Tibial nerve (tissue), 4 donors: ENCODE data around the gene RAB26. TPM values are rescaled to one million over a fixed set of nuclear protein-coding genes. Genes with fewer than 3 reads are reported as not detected.

ENCODE experiments used
- DNase-seq, 2 donors: peaks; one replicate each; pipeline ENCODE4 v3.0.0-alpha.2; 2019; ENCODE audit warnings: low spot score in 2 of 2
- H3K27ac ChIP-seq, 4 donors: fragments of 200-600 bp; sonication (generic) in 3 of 4; one replicate each; pipeline ENCODE4 v1.5.1; 2017 to 2019; ENCODE audit warnings: mild to moderate bottlenecking in 1 of 4
- H3K27me3 ChIP-seq, 2 donors: fragments of 200-600 bp; sonication (generic) in 1 of 2; one replicate each; pipeline versions ENCODE4 v1.5.1 to v1.6.0; 2017 to 2019
- H3K36me3 ChIP-seq, 3 donors: fragments of 200-600 bp; sonication (generic); one replicate each; pipeline ENCODE4 v1.5.1; 2018 to 2019
- H3K4me1 ChIP-seq, 4 donors: fragments of 200-600 bp; sonication (generic) in 3 of 4; one replicate each; pipeline ENCODE4 v1.5.1; 2017 to 2019
- H3K4me3 ChIP-seq, 4 donors: fragments of 200-600 bp; sonication (generic) in 3 of 4; one replicate each; pipeline ENCODE4 v1.5.1; 2017 to 2019; ENCODE audit warnings: mild to moderate bottlenecking in 1 of 4, moderate library complexity in 1 of 4
- H3K9me3 ChIP-seq, 4 donors: fragments of 200-600 bp; sonication (generic) in 3 of 4; one replicate each; pipeline ENCODE4 v1.5.1; 2017 to 2019
- EP300 ChIP-seq, 2 donors: sonication (generic); formaldehyde crosslinking; IDR thresholded peaks; one replicate each; pipeline ENCODE4 v1.6.1; 2017; ENCODE audit warnings: antibody characterized with exemption in 2 of 2, mild to moderate bottlenecking in 1 of 2
- POLR2A ChIP-seq, 2 donors: fragments of 450-650 bp; IDR thresholded peaks; one replicate each; pipeline ENCODE4 v1.6.1; 2017; ENCODE audit warnings: antibody characterized with exemption in 2 of 2, mild to moderate bottlenecking in 2 of 2, moderate library complexity in 2 of 2
- WGBS, 2 donors: methylation state at CpG; one replicate each; pipeline ENCODE4 v1.1.5; 2018; 5-methylcytosine and 5-hydroxymethylcytosine counted together
- total RNA-seq, 4 donors: library from RNA; depleted of rRNA; stranded (reverse); fragments of >200 nt; gene quantifications; one replicate each; pipeline ENCODE4 v1.1.0, GENCODE V29; 2016
- TF ChIP-seq, protein P1 (sequence below), 5 experiments: fragments of 200-600 bp in 3 of 5; fragments of 450-650 bp in 2 of 5; sonication (generic) in 3 of 5; IDR thresholded peaks; one replicate each; pipeline ENCODE4 v1.5.1; 2016 to 2019; ENCODE audit warnings: antibody characterized with exemption in 5 of 5, mild to moderate bottlenecking in 3 of 5, moderate library complexity in 2 of 5

The RAB26 gene
- total RNA-seq, 4 donors from 2014 or later, result not detected

DNA sequence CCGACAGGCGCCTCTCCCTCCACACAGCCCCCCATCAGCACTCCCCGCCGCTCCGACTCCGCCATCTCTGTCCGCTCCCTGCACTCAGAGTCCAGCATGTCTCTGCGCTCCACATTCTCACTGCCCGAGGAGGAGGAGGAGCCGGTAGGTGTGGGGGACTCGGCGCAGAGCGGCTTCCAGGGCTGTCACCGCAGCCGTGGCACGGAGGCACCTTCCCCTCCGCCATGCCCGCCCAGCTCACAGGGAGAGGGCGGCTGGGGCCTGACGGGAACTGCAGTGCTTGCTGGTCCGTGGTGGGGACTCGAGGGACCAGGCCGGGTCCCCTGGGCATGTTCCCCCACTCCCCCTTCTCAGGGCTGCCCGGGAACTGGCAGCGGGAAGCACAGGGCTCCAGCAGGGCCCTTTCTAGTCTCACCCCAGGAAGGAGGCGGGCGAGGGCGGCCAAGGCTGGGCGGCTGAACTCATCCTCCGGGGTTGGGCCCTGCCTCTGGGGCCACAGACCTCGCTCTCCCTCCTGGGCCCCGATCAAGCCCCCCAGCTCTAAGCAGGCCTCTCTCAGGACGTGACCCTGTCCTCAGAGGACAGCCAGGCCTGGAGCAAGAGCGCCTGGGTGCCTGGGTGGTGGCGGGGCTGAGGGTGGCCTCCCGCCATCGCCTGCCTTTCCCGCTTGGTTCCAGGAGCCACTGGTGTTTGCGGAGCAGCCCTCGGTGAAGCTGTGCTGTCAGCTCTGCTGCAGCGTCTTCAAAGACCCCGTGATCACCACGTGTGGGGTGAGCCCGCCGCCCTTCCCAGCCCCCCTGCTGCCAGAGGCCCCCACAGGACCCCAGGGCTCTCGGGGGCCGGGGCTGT lies 22.4 kb downstream of the RAB26 start:
- peak overlapping the region in 1 of 4 donors; percentile 41 for H3K4me3 ChIP-seq
- peaks cover 0 to 99% (median 34%) of the 10 kb centered on the region in 3 donors for H3K36me3 ChIP-seq
- 82 to 92% methylated on average over 23 to 26 of the region's 47 CpGs for WGBS, 2 donors
- H3K4me1 ChIP-seq, result no peaks in the 10 kb centered on the region
- H3K27ac ChIP-seq, result peak overlapping the region in 1 of 4 donors; percentile 69
- no peak for TF ChIP-seq EP300 (IDR thresholded peaks at IDR 0.05)
- TF ChIP-seq, protein P1, sequence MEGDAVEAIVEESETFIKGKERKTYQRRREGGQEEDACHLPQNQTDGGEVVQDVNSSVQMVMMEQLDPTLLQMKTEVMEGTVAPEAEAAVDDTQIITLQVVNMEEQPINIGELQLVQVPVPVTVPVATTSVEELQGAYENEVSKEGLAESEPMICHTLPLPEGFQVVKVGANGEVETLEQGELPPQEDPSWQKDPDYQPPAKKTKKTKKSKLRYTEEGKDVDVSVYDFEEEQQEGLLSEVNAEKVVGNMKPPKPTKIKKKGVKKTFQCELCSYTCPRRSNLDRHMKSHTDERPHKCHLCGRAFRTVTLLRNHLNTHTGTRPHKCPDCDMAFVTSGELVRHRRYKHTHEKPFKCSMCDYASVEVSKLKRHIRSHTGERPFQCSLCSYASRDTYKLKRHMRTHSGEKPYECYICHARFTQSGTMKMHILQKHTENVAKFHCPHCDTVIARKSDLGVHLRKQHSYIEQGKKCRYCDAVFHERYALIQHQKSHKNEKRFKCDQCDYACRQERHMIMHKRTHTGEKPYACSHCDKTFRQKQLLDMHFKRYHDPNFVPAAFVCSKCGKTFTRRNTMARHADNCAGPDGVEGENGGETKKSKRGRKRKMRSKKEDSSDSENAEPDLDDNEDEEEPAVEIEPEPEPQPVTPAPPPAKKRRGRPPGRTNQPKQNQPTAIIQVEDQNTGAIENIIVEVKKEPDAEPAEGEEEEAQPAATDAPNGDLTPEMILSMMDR (IDR thresholded peaks at IDR 0.05), result no peak
- TF ChIP-seq POLR2A (IDR thresholded peaks at IDR 0.05), result no peak
- DNase-seq, result no peak
- H3K27me3 ChIP-seq, result no peaks in the 10 kb centered on the region
- H3K9me3 ChIP-seq, result no peaks in the 10 kb centered on the region

DNA sequence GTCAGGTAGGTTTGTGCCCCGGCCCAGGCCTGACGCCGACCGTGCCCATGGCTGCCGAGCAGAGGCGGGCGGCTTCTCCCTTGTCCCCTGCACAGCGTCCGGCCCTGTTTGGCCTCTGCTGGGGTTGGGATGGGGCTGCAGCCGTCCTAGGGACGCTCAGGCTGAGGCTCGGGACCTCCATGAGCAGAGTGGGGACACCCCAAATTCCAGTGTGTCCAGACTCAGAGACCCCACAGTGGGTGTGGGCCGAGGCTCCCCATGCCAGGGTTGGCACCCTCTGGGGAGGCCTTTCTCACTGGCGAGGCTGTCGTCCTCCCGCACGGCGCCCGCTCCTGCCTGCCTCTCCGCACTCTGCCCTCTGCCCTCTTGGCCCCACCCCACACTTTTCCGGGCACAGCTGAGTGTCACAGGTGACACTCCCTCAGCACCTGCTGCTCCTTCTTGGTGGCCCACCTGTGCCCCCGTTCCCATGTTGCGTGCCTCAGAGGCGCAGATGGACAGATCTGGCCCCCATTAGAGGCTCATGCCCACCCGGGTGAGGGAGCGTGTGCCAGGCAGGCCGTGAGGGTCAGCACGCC lies 23.3 kb downstream of the RAB26 start:
- H3K36me3 ChIP-seq, result peaks cover 0 to 99% (median 39%) of the 10 kb centered on the region in 3 donors
- WGBS, 2 donors, result 91 to 92% methylated on average over 18 to 22 of the region's 28 CpGs
- no peaks in the 10 kb centered on the region for H3K4me1 ChIP-seq
- H3K9me3 ChIP-seq, result no peaks in the 10 kb centered on the region
- no peak for TF ChIP-seq POLR2A (IDR thresholded peaks at IDR 0.05)
- TF ChIP-seq EP300 (IDR thresholded peaks at IDR 0.05), result no peak
- TF ChIP-seq, protein P1 (IDR thresholded peaks at IDR 0.05), result no peak
- H3K27ac ChIP-seq, result no peak overlapping the region
- no peaks in the 10 kb centered on the region for H3K27me3 ChIP-seq
- DNase-seq, result no peak
- H3K4me3 ChIP-seq, result no peak overlapping the region

DNA sequence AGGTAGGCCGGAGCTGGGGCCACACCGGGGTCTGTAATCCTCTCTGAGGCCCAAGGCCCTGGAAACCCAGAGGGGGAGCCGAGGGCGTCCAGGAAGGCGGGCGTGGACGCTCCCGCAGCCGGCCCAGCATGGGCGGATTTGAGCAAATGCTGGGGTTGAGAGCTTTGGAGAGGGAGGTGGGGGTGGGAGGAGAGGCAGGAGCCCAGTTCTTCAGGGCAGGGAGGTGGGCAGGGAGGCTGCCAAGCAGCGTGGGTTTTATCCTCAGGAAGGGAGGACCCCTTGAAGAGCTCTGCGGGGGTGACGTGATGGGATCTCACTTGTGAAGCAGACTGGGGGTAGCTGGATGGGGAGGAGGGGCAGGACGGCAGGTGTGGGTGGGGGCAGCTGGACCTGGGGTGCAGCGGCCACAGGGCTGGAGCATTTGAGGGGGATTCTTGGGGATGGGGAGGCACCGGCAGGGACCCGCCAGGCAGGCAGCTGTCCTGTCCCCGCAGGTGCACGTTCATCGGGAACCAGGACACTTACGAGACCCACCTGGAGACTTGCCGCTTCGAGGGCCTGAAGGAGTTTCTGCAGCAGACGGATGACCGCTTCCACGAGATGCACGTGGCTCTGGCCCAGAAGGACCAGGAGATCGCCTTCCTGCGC lies 24.4 kb downstream of the RAB26 start:
- H3K9me3 ChIP-seq, result no peaks in the 10 kb centered on the region

DNA sequence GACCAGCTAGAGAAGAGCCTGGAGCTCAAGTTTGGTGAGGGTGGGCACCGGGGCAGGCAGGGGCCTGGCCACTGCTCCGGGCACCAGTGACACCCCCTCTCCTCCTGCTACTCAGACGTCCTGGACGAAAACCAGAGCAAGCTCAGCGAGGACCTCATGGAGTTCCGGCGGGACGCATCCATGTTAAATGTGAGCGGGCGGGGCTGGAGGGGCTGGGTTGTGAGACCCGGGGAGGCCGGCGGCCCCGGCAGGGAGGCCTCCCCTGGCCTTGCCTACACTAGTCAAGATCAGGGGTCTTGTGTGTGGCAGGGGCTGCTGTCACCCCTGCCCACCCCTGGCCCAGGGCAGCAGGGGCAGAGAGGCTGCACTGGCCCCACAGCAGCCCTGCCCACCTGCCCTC lies 24.9 kb downstream of the RAB26 start:
- DNase-seq, result no peak
- H3K27me3 ChIP-seq, result no peaks in the 10 kb centered on the region
- peaks cover 0 to under 1% (median 0%) of the 10 kb centered on the region in 4 donors for H3K4me1 ChIP-seq
- peaks cover 3 to 99% (median 33%) of the 10 kb centered on the region in 3 donors for H3K36me3 ChIP-seq
- no peak overlapping the region for H3K4me3 ChIP-seq
- no peaks in the 10 kb centered on the region for H3K9me3 ChIP-seq
- TF ChIP-seq EP300 (IDR thresholded peaks at IDR 0.05), result no peak
- no peak for TF ChIP-seq POLR2A (IDR thresholded peaks at IDR 0.05)
- TF ChIP-seq, protein P1 (IDR thresholded peaks at IDR 0.05), result no peak
- no peak overlapping the region for H3K27ac ChIP-seq
- 88 to 89% methylated on average over 10 to 14 of the region's 14 CpGs for WGBS, 2 donors

More for the DNA sequence above, 24.4 kb downstream of the RAB26 start:
- TF ChIP-seq POLR2A (IDR thresholded peaks at IDR 0.05) (no peak), EP300 (IDR thresholded peaks at IDR 0.05) (no peak)
- TF ChIP-seq, protein P1 (IDR thresholded peaks at IDR 0.05), result no peak
- DNase-seq, result no peak
- peaks cover 1 to 99% (median 38%) of the 10 kb centered on the region in 3 donors for H3K36me3 ChIP-seq
- H3K27ac ChIP-seq, result no peak overlapping the region
- no peaks in the 10 kb centered on the region for H3K27me3 ChIP-seq
- no peak overlapping the region for H3K4me3 ChIP-seq
- H3K4me1 ChIP-seq, result no peaks in the 10 kb centered on the region
- 88 to 91% methylated on average over 23 to 27 of the region's 29 CpGs for whole genome bisulfite sequencing, 2 donors
